HG03175 (cell line): ENCODE measurements around the gene GET3.
A peak's percentile ranks its signal among the peaks of the same experiment; 100 is the strongest.
"Not testable (repeated sequence)": the region's sequence is repeated elsewhere in the genome, so short reads cannot be mapped to it uniquely, and the experiment has no call there.

Experiments
- ATAC-seq: cut with Tn5 transposase; IDR thresholded peaks from one replicate; pipeline ENCODE4 v1.9.1; 2021; ENCODE audit warnings: mild to moderate bottlenecking, moderate library complexity; ENCODE audit not compliant: unreplicated experiment

The GET3 gene

GRCh38 chr19:12715102-12715501 lies 22.2 kb upstream of the GET3 start:
- ATAC-seq: no peak

DNA sequence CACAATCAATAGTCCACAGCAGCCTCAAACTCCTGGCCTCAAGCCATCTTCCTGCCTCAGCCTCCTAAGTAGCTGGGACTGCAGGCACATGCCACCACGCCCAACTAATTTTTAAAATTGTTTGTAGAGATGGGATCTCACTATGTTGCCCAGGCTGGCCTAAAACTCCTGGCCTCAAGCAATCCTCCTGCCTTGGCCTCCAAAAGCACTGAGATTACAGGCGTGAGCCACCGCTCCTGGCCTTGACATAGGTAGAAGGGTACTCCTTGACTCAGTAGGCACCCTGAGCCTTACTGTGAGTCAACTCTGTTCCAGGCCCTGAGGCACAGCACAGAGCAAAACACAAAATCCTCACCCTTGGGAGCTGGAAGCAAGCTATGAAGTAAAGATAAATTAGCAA lies 21.4 kb upstream of the GET3 start:
- no peak for ATAC-seq

GRCh38 chr19:12720296-12720695 lies 17.0 kb upstream of the GET3 start:
- ATAC-seq: no peak

DNA sequence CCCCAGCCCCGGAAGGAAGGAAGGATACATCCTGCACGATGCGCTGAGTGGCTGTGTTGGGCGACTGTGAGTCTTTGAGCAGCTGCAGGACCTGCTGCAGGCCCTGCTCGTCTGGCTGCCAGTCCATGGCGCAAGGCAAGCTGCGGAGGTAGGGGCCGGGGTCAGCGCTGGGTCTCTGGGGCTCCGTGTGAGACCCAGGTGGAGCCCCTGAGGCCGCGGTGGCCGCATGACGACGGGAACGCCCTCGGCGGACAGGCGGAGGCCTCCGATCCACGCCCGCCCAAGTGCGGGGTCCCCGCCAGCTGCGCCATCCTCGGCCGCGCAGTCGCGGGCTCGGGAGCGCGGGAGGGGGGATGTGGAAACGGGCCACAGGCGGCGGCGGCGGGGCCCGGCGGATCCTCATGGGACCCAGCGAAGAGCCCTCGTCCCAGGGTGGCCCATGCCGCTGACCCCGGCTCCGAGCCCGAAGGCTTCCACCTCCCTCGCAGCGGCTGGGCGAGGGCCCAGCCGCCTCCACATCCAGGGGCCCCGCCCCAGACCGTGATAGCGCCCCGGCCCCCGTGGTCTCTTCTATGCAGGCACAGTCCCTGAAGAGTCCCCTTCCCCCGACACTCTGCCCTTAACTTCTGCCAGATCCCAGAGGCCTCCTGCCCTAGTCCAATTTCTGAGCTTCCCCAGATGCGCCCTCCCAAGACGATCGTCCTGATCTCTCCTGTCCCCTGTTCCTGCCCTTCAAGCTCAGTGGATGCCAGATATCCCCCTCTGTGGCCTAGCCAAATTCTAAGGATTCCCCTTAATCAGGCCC lies 16.2 kb upstream of the GET3 start:
- no peak for ATAC-seq

GRCh38 chr19:12721656-12722565 lies 15.4 kb upstream of the GET3 start:
- ATAC-seq: peak; percentile 29

DNA sequence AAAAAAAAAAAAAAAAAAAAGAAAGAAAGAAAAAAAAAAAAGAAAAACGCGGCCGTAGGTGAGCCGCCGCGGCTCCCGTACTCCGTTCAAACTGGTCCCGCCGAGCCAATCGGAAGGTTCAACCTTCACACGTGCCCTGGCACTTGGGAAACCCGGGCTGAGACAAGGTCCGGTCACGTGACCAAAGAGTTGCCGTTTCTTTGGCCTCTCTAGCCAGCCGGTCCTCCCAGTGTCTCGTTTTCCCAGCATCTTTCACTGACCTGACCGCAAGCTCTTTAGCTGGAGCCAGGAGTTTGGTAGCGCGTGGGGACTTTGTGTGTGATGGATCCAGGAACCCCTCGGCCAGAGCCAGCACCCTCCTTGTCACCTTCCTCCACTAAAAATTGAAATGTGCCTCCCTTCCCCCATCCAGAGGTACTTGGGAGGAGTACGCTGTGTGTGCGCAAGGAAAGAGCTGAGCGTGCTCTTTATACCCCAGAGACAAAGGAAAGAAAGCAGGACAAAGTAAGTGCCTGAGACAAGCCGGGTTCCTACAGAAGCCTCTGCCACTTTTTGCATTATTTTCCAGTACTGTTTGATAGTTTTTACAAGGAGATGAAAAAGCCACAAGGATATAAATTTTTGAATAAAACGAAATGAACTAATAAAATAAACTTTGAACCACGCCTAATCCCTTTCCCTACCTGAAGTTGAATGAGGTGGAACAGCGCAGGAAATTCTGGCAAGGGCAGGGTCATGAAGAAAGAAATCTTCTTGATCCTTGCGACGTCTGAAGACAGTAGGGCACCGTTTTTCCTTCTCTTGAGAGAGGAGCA lies 14.5 kb upstream of the GET3 start:
- peak; percentile 85 for ATAC-seq

GRCh38 chr19:12723381-12723640 lies 14.0 kb upstream of the GET3 start:
- ATAC-seq: no peak

DNA sequence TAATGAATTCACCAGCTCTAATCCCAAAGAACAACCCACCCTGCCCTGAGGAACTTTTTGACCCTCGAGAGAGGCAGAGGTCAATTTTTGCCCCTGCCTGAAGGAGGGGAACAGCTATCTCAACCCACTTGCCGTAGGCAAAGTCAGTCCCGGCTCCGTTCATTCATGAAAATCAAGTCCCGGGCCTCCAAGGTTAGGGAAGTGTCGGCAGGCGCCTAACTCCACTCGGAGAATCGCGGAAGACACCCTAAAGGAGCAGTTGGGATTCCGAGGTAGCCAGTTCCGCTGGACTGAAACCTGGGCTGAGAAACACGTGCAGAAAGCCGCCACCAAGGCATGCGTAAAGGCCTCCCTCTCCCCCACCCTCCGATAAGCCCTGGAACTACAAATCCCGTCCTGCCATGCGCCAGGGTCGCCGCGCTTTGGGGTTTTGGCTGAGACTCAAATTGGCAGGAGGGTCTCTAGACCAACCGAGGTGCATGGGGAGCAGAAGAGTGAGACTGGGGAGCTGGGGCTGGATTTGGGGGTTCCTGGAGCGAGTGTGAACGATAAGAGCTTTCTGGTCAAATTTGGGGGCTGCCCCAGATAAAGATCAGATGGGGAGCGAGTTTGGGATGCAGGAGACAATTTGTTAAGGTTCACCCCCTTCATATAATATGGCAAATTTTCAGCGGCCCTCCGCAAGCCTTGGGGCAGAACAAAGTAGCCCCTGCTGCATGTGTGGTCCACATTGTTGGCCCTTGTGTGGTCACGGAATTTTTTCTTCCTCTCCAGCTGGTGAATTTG lies 13.5 kb upstream of the GET3 start, which contains the start of gene TNPO2:
Gene TNPO2, minus strand, starts transcription at position 292 of the 786 bp plus-strand sequence. CDS start 2,955 bp downstream, outside the sequence.
- no peak for ATAC-seq

- ATAC-seq: not testable (repeated sequence)
These were observed 11.7 kb upstream of the GET3 start for GRCh38 chr19:12725612-12726011.

- ATAC-seq: no peak
These were observed 10.3 kb upstream of the GET3 start for GRCh38 chr19:12726988-12727316.

DNA sequence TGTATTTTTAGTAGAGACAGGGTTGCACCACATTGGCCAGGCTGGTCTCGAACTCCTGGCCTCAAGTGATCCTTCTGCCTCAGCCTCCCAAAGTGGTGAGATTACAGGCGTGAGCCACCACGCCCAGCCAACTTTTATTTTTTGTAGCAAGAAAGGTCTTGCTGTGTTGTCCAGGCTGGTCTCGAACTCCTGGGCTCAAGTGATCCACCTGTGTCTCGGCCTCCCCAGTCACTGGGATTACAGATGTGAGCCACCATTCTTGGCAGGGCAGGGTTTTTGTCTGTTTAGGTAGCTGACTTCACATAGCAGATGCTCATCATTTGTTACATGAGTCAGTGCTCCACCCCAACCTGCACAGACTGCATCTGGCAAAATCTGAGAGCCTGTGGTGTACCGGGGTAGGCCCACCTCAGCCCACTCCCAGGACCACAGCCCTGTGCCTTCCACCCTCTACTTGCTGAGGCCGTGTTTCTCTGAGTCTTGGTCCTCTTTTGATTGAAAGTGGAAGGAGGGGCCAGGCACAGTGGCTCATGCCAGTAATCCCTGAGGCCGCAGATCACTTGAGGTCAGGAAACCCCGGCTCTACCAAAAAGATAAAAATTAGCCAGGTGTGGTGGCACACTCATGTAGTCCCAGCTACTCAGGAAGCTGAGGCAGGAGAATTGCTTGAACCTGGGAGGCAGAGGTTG lies 9.4 kb upstream of the GET3 start:
- no peak for ATAC-seq

- ATAC-seq: no peak
These were observed 7.2 kb upstream of the GET3 start for GRCh38 chr19:12730064-12730463.

DNA sequence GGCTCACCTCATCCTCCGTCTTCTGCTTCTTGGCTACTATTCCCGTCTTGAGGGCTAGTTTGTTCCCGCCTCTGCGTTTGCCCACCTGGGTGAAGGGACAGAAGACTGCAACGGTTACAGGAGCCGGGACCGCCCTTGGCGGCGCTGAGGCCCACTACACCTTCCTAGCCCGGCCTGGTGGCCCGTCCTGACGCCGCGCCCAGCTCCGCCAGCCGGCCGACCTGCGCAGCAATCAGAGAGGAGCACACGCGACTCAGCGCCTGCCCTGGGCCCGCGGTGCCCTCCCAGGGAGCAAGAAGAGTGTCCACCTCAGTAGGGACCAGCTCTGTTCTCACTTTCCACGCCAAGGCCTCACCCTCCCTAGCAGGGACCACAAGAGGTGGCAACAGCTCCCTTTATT lies 6.0 kb upstream of the GET3 start:
- ATAC-seq: no peak

DNA sequence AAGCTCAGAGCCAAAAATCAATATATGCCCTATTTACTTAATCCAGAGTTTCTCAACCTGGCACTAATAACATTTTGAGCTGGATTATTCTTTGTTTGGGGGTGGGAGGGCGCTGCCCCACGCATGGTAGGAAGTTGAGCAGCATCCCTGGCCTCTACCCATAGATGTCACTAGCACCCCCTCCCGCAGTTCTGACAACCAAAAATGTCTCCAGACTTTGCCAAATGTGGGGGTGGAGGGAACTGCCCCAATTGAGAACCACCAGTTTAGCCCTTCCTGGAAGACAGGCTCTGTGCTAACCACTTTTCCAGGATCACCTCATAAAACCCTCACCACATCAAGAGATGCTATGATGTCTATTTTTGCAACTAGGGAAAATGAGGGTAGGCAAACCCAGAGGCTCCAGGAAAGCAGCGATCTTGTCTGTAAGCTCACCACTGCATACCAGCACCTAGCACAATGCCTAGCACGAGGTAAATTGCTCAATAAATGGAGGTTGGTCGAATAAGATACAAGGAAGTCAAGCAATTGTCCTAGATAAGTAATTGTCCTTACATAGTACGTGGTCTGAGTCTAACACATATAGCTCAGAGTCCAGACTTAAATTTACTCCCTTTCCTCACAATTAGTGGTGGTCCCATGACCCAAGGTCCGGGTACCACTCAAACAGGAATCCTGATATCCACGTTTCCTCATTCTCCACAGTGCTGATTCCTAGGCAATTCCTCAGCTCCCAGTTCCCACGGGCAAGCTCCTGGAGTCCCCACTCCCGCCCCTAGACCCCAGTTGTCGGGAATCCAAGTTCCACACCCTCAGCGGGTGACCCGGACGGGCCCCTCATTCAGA lies 3.7 kb upstream of the GET3 start:
- no peak for ATAC-seq

DNA sequence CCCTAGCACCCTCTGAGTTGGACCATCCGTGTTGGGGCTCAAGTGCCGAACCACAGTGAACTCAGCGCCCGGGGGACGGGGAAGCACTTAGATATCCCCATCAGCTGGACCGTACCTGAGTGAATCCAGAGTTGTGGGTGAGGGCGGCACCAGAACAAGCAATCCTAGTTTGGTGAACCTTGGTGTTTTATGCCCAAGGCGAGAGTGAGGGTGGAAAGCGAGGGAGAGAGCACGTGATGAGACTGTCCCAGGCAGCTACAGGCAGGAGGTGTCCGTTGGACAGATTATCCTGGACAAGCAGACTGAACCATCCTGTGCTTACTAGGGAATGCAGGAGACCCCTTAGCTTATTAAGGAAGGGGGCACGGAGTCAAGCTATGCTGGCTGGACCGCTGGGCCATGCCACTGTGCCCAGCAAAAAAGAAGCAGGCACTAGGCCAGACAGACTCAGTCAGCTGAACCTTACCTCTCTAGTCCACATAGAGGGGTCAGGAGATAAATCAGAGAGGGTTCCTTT lies 596 bp downstream of the GET3 start:
- ATAC-seq: no peak

- ATAC-seq: no peak
These were observed 8.0 kb downstream of the GET3 start for GRCh38 chr19:12745166-12745897.

DNA sequence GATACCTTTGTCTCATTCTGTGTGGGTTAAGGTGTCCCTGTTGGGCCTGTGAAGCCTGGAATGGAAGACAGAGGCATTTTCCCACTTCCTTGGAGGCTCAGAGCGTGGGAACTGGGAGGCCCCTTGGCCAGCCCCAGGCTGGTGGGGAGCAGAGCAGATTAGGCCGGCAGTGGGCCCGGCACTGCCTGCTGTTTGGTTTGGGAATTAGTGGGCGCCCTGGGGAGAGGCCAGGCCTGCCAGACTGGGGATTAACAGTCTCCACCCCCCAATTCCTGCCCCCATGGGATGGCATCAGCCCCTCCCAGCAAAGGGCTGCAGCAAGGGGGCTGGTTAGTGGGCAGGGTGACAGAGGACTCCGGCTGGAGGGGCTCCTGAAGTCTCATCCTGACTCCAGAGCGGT lies 11.2 kb downstream of the GET3 start:
- ATAC-seq: no peak

DNA sequence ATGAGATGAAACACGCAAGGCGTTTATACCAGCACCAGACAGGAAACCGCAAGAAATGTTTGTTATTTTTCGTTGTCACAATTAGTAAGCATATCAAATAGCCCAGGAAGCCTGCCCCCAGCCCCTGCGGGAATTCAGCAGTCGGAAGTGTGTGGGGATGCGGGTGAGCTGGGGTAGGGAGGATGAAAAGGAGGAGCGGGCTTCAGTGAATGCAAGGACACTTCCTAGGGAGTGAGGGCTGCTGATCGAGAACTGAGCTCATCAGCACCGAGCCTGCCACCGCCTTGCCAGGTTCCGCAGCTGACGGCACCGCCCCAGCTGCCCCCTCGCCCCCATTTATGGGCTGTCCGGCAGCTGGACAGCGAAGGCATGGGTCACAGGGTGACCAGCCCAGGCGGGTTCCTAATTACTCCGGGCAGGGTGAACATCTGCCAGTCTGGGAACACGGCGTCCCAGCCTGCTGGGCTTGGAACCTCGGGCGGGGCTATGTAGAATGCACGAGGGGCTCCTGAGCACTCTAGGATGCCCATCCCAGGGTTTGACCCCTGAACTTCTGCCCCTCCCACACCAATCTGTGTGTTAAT lies 12.7 kb downstream of the GET3 start:
- no peak for ATAC-seq
